Endometrial microvascular endothelial cells (primary cell): ENCODE measurements around the gene GM2A. TPM values are rescaled to one million over a fixed set of nuclear protein-coding genes. Genes with fewer than 3 reads are reported as not detected.
"Not testable (repeated sequence)": the region's sequence is repeated elsewhere in the genome, so short reads cannot be mapped to it uniquely, and the experiment has no call there.

Source experiments
- in situ Hi-C: cut with HindIII; loops from 2 replicates; pipeline ENCODE4 v1.10.0; 2017; ENCODE audit warnings: low sequenced_read_pairs, low pct_unique_long_range_greater_than_20kb; ENCODE audit errors: inconsistent ontology term
- total RNA-seq: library from RNA; depleted of rRNA; stranded (reverse); fragments of >200 nt; gene quantifications from one replicate; pipeline ENCODE4 v1.2.3, GENCODE V29; 2015; ENCODE audit errors: inconsistent ontology term

Gene GM2A
- total RNA-seq, 1 donor from 2014 or later = 36.6 TPM

- in situ Hi-C loops = no loop called here
Observed at GRCh38 chr5:151248651-151249050, 4.3 kb upstream of the GM2A start.

GRCh38 chr5:151249281-151249680 lies 3.7 kb upstream of the GM2A start:
- in situ Hi-C loops = no loop called here

GRCh38 chr5:151250346-151251000 lies 2.5 kb upstream of the GM2A start:
- in situ Hi-C loops = no loop called here

GRCh38 chr5:151251001-151251551 lies 1.9 kb upstream of the GM2A start:
- in situ Hi-C loops = no loop called here

DNA sequence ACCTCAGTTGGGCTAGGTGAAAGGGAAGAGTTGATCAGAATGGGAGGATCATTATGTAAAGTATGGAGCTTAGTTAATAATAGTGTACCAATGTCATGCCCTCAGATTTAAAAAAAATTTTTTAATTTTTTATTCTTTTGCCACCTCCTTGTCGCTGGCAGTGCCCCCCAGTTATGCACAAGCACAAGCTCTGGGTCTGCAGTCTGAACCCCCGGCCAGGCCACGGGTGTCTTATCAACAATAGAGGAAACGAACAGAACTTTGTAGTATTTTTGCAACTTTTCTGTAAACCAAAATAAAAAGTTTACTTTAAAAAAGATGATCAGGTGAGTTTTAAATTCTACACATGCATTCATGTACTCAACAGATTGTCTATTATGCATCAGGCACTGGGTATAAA lies 1.4 kb upstream of the GM2A start:
- in situ Hi-C loops = no loop called here

- in situ Hi-C loops = no loop called here
Observed at GRCh38 chr5:151253605-151253950, 593 bp downstream of the GM2A start.

DNA sequence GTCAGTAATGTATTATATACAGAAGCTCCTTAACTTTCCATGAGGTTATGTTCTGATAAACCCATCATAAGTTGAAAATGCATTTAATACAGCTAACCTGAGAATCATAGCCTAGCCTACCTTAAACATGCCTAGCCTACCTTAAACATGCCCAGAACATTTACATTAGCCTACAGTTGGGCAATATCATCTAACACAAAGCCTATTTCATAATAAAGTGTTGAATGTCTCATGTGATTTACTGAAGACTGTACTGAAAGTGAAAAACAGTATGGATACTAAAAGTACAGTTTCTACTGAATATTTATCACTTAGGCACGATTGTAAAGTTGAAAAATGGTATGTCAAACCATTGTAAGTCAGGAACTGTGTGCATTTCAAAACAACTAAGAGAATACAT lies 1.6 kb downstream of the GM2A start:
- in situ Hi-C loops = no loop called here

DNA sequence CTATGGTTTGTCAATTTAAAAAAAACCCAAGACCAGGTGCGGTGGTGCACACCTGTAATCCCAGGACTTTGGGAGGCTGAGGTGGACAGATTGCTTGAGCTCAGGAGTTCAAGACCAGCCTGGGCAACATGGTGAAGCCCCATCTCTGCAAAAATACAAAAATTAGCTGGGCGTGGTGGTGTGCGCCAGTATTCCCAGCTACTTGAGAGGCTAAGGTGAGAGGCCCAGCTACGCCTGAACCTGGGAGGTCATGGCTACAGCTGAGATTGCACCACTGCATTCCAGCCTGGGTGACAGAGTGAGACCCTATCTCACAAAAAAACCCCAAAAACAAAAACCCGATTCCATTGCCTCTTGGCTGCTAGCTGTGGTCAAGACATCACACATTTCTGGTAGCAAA lies 2.0 kb downstream of the GM2A start:
- in situ Hi-C loops = not testable (repeated sequence)

- in situ Hi-C loops = no loop called here
Observed at GRCh38 chr5:151255621-151256286, 2.8 kb downstream of the GM2A start.

DNA sequence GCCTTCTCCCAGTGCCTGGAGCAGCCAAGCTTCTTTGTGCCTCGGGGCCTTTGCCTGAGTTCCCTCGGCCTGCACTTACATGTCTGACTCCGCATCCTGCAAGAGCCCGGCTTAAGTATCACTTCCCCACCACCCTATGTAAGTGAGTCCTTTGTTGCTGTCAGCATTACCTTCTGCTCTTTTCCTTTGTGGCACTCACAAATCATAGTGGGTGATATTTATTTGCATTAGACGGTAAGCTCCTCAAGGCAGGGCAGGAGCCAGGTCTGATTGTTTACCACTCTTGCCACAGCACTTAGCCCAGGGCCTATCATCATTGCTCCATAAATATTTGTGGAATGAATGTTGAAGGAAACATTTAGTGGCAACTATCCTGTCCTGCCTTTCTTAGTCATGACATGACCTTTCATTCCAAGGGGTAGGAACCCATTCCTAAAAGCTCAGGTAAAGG lies 4.8 kb downstream of the GM2A start:
- in situ Hi-C loops = no loop called here

DNA sequence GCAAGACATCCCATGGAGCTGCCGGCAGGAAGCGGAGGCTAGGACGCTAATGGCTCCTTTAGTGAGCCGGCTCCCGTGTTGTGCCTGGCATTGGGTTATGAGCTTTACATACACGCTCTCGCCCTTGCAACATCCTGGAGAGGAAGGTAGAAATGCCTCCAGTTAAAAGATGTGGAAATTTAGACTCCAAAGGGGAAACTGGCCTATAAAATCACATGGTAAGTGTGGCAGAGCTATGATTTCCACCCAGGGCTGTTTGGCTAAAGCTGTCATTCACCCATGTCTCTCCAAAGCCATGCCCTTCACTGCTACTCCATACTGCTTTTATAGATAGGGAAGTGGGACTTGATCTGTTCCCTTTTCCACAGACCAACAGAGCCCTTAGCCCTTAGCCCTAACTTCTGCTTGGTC lies 5.2 kb downstream of the GM2A start:
- in situ Hi-C loops = no loop called here

DNA sequence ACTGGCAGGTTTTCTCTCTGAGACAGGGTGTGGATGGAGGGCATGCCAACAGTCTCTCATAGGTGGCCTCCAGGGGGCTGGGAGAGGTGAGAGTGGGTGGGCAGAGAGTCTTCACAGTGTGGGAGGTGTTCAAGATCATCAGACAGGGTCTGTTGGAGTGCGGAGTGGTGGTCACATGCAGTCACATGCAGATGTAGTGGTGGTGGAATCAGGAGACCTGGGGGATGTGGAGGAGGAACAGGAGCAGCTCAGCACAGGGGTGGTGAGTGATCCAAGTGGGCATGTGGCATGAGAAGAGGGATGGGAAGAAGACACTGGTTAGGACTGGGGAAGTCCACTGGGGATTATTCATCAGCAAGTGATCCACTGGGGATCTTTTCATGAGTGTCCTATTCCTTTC lies 5.8 kb downstream of the GM2A start:
- in situ Hi-C loops = no loop called here

DNA sequence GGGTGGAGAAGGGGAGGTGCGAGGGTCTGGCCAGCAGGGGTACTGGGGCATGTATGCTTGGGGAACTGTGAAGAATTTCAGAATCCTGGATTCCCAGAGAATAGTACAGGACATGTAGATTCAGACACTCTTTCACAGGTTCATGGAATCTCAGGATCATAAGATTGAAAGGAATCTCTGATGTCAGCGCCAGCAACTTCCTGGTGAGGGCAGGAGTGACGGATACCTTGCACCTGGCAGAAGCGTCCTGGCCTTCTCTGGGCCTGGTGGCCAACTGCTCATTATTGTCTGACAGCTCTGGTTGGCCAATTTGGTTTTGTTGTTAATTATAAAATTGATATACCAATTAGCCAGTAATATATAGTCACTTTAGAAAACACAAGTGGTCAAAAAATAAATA lies 6.9 kb downstream of the GM2A start:
- in situ Hi-C loops = no loop called here

DNA sequence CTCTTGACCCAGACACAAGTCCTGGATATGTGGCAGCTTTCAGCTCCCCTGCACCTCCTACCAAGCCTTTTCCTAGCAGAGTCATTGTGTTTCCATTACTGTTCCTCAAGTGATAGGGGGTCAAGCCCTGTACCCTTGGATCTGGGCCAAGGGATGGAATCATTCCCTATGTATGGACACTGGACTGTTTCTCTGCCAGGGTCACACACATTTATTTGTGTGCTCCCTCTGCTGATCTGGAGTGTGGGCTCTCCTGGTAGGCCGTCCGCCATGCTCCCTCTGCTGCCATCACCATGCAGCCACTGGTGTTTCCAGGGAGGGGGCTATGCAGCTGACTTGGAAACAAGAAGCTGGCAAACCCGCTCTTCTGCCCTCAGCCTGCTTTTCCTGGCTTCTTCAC lies 9.5 kb downstream of the GM2A start:
- in situ Hi-C loops = no loop called here

- in situ Hi-C loops = no loop called here
Observed at GRCh38 chr5:151264113-151264512, 11.1 kb downstream of the GM2A start.

DNA sequence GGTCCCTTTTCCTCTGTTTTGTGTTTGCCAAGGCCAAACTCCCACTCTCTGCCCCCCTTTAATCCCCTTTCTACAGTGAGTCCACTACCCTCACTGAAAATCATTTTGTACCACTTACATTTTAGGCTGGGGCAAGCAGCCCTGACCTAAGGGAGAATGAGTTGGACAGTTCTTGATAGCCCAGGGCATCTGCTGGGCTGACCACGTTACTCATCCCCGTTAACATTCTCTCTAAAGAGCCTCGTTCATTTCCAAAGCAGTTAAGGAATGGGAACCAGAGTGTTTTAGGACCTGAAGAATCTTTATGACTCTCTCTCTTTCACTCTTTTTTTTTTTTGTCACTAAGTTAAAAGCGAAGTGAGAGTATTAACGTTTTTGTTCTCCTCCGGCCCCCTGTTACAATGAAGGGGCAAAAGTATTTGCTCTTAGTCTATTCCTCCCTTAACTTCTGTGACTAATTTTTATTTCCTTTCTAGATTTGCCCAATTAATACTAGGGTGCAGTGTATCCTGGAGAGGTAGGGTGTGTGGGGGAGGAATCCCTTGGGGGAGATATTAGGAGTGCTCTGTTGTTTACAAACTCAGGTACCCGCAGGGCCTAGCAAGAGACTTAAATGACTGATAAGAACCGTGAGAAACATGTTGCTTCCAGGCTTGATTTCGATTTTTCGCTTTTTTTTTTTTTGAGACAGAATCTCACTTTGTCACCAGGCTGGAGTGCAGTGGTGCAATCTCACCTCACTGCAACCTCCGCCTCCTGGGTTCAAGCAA lies 14.7 kb downstream of the GM2A start:
- in situ Hi-C loops = no loop called here

DNA sequence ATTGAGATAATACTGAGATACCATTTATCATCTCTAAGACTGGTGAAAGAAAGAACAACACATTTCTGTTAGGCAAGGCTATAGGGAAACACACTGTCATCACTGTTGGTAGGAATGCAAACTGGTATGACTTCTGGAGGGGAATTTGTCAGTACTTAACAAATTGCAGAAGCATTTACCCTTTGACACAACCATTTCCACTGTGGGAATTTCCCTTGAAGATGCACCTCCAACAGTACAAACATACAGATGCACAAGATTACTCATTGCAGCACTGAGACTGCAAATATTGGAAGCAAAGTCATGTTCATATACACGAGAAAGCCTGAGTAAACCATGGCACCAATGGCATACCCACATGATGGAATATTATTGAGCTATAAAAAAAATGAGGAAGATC lies 17.6 kb downstream of the GM2A start:
- in situ Hi-C loops = no loop called here

DNA sequence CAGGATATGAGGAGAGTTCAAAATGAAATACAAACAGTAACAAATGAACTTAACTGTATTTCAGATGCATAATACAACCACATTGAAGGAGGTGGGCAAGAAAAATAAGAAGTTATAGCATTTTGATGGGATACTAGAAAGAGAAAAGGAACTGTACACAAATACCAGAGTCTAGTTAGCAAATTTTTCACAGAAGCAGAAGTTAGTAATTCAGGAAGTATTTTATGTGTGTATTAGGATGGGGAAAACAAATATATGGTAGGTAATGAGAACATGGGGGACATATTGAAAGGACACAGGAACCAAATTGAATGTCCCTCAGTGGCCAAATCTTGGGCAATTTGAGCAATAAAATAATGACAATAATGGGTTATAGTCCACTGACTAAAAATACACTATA lies 18.4 kb downstream of the GM2A start:
- in situ Hi-C loops = no loop called here

DNA sequence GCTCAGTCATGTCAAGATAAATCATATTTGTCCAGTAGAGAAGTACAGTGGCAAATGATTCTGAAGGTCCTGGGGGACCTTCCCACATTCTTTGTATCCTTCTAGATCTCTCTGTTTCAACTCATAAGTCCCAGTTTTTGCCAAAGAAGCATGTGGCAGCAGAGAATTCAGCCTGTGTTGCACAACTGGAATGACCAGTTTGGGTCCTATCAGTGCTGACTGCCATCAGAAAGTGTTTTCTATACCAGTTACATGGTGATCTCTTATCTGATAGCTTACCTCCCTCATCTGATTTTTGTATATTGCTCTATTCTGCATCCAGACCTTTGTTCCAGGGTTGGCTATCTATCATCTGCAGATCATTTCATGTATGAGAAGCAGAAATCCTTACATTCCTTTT lies 21.7 kb downstream of the GM2A start:
- in situ Hi-C loops = no loop called here

GRCh38 chr5:151275803-151276202 lies 22.8 kb downstream of the GM2A start:
- in situ Hi-C loops = no loop called here
